GM15510 (cell line): Measurements from ENCODE around the gene HYAL4.

Experiments used
- POLR2A ChIP-seq: IDR thresholded peaks from 3 replicates; pipeline ENCODE4 v1.6.1; 2011; ENCODE audit warnings: borderline replicate concordance; ENCODE audit not compliant: insufficient read length; ENCODE audit errors: extremely low read depth

Gene HYAL4

GRCh38 chr7:123828805-123829204 lies 16.2 kb upstream of the HYAL4 start:
- no peak for TF ChIP-seq POLR2A

DNA sequence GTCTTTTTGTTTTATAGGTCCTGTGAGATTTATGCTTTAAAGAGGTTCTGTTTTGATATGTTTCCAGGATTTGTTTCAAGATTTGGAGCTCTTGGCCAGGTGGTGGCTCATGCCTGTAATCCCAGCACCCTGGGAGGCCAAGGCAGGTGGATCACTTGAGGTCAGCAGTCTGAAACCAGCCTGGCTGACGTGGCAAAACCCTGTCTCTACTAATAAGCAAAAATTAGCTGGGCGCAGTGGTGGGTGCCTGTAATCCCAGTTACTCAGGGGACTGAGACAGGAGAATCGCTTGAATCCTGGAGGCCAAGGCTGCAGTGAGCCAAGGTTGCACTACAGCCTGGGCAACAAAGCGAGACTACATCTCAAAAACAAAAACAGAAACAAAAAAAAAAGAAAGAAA lies 8.3 kb upstream of the HYAL4 start:
- no peak for TF ChIP-seq POLR2A

GRCh38 chr7:123845823-123846216 lies 851 bp downstream of the HYAL4 start:
- TF ChIP-seq POLR2A = no peak

GRCh38 chr7:123846217-123846891 lies 1.4 kb downstream of the HYAL4 start:
- no peak for TF ChIP-seq POLR2A

- no peak for TF ChIP-seq POLR2A
Measured at GRCh38 chr7:123847868-123848267, 2.9 kb downstream of the HYAL4 start.

DNA sequence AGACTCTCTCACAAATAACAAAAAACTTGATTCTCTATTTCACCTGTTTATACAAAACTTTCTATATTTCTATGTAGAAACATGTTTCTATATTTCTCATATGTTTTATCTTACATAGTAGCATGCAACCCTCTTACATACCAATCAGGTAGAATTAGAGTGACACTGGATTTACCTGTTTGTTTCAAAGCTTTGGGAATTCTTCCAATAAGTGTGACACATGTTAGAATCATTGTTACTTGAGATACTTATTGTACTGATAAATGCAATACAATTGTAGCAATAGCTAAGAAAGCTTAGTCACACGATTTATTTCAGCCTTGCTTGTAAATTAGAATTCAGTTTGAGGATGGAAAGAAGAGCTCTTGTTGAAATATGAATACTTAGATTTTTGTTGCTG lies 4.9 kb downstream of the HYAL4 start:
- TF ChIP-seq POLR2A = no peak

DNA sequence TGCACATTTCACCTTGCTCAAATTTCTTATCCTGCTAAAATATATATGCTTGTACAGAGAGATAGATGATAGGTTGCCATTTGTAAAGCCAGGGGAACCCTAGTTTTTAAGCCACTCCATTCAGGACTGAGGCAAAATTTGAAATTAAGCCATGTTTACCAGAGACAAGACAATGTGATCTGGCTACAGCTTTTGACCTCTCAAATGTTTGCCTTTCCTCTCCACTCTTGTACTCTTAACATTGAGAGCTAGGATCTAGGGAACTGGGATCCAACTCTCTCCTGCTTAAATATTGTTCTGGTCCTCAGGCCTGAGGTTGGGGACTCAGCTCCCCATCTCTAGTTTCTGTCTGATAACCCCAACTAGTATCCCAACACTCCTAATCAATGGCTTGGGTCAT lies 15.9 kb downstream of the HYAL4 start:
- TF ChIP-seq POLR2A = no peak

GRCh38 chr7:123862775-123863174 lies 17.8 kb downstream of the HYAL4 start:
- no peak for TF ChIP-seq POLR2A

DNA sequence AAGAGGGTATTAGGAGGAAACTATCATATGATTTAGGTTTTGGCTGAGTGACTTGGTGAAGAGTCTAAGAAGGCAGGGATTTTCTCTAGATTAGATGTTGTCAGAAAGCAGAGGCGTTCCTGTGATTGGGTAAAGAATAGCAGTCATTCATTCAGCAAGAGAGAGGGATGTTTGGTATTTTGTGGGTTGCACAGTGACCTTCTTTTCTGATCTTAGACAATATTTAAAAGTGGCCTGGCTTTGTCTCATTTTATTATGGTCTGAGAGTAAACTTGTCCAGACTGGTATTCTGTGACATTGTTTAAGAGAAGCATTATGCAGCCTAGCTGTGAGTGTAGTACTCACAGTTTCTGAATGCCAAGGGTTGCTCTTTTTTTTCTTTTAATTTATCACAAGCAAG lies 18.5 kb downstream of the HYAL4 start:
- TF ChIP-seq POLR2A = no peak

- TF ChIP-seq POLR2A = no peak
Measured at GRCh38 chr7:123864012-123864411, 19.0 kb downstream of the HYAL4 start.

- TF ChIP-seq POLR2A = no peak
Measured at GRCh38 chr7:123864436-123864835, 19.5 kb downstream of the HYAL4 start.

DNA sequence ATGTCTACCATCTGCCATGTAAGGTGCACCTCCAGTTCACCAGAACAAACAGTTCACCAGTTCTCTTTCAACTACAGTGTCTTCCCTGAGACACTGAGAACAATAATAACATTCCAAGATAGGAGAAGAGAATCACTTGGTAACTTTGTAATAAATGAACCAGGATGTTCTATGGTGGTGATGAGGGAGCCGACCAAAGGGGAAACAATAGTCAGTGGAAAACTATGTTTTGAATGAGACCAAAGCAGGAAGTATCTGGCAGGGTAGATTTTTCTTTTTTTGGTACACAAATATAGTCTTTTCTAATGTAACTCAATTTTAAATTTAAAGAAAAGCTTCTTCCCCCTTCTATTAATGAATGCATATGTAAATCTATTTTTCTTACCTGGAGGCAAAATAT lies 20.0 kb downstream of the HYAL4 start:
- no peak for TF ChIP-seq POLR2A

DNA sequence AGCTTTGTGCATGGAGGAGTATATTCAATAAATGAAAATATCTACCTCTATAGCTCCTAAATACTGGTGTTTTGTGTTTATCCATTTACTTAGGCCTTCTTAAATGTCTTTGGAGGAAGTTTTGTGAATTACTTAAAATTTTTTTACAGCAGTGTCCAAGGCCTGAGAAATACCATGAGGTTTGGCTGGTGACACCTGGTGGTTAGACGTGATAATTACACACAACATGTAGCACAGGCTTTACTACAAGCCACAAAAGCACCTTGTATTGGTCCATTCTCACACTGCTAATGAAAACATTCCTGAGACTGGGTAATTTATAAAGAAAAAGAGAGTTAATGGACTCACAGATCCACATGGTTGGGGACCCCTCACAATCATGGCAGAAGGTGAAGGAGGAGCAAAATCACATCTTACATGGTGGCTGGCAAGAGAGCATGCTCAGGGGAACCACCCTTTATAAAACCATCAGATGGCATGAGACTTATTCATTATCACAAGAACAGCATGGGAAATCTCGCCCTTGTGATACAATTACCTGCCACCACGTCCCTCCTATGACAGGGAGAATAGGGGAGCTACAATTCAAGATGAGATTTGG lies 20.6 kb downstream of the HYAL4 start:
- no peak for TF ChIP-seq POLR2A

DNA sequence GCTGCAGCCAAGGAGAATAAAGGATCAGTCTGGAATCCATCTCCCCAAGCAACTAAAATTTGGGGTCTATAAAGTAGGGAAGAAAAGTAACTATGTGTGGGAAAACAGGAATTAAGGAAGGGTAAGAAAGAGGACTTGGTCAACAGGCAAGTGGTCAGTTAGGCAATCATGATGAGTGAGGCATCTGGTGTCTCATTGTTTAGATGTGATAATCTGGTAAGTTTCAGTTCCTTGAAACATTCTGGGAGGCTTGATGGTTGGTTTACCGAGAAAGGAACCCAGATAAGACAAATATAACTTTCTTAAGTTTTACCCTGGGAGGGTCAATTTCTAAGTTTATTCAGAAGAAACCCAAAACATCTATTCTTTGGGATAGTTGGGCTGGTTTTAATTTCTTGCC lies 22.3 kb downstream of the HYAL4 start:
- no peak for TF ChIP-seq POLR2A

- no peak for TF ChIP-seq POLR2A
Measured at GRCh38 chr7:123871998-123872867, 27.3 kb downstream of the HYAL4 start.
